Activated B cell treated with CpG ODN at 0.5 μM for 24 hours (primary cell): ENCODE results near the gene SPTBN4. TPM values are rescaled to one million over a fixed set of nuclear protein-coding genes. Genes with fewer than 3 reads are reported as not detected.
A peak's percentile ranks its signal among the peaks of the same experiment; 100 is the strongest.
"Not testable (repeated sequence)": the region's sequence is repeated elsewhere in the genome, so short reads cannot be mapped to it uniquely, and the experiment has no call there.

Experiments
- ATAC-seq: fragments of 200-7000 bp; cut with Tn5 transposase; one replicate; pipeline ENCODE4 v1.10.0; 2021; ENCODE audit warnings: low read depth, mild to moderate bottlenecking, moderate library complexity
- CTCF ChIA-PET: fragments of 350-600 bp; sonication (Branson Sonifier 250); formaldehyde crosslinking; loops from one replicate; lab custom pipeline; 2021; ENCODE audit warnings: antibody characterized with exemption; lab: Charles Lee
- POLR2A ChIA-PET: fragments of 350-600 bp; sonication (Branson Sonifier 250); formaldehyde crosslinking; loops from one replicate; lab custom pipeline; 2021; ENCODE audit warnings: antibody characterized with exemption; lab: Charles Lee
- DNase-seq: peaks from one replicate; pipeline ENCODE4 v3.0.0; 2022
- H3K27ac Mint-ChIP-seq: one replicate; pipeline ENCODE4 v1.8.0; 2020; ENCODE audit warnings: mixed read lengths
- H3K27me3 Mint-ChIP-seq: one replicate; pipeline ENCODE4 v1.8.0; 2021; ENCODE audit warnings: mixed read lengths
- H3K36me3 Mint-ChIP-seq: one replicate; pipeline ENCODE4 v1.8.0; 2021; ENCODE audit warnings: low read depth, mixed read lengths
- H3K4me1 Mint-ChIP-seq: one replicate; pipeline ENCODE4 v1.8.0; 2021; ENCODE audit warnings: mixed read lengths
- H3K4me3 Mint-ChIP-seq: one replicate; pipeline ENCODE4 v1.8.0; 2020; ENCODE audit warnings: mild to moderate bottlenecking, mixed read lengths
- H3K9me3 Mint-ChIP-seq: one replicate; pipeline ENCODE4 v1.8.0; 2020; ENCODE audit warnings: mixed read lengths
- intact Hi-C: fragments of 100-400 bp; cut with micrococcal nuclease; formaldehyde crosslinking; loops from one replicate; pipeline ENCODE4 v1.15.1; 2024
- total RNA-seq: library from RNA; stranded (reverse); gene quantifications from 2 replicates; pipeline ENCODE4 v1.2.3, GENCODE V29; 2022
- TF ChIP-seq, protein P1 (sequence below): fragments of 200-600 bp; IDR thresholded peaks from one replicate; pipeline ENCODE4 v1.8.0; 2022; ENCODE audit warnings: antibody characterized with exemption, mild to moderate bottlenecking

Gene SPTBN4
- total RNA-seq, 1 donor from 2014 or later, result 0.20 TPM

DNA sequence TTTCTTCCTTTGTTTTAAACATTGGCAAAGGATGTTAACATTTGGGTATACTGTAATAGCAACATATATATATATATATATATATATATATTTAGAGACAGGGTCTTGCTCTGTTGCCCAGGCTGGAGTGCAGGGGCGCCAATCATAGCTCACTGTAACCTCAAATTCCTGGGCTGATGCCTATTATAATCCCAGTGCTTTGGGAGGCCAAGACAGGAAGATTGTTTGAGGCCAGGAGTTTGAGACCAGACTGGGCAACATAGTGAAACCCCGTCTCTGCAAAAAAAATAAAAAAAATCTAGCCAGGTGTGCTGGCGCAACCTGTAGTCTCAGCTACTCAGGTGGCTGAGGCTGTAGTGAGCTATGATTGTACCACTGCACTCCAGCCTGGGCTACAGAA, 6.6 kb upstream of the SPTBN4 start:
- TF ChIP-seq, protein P1, sequence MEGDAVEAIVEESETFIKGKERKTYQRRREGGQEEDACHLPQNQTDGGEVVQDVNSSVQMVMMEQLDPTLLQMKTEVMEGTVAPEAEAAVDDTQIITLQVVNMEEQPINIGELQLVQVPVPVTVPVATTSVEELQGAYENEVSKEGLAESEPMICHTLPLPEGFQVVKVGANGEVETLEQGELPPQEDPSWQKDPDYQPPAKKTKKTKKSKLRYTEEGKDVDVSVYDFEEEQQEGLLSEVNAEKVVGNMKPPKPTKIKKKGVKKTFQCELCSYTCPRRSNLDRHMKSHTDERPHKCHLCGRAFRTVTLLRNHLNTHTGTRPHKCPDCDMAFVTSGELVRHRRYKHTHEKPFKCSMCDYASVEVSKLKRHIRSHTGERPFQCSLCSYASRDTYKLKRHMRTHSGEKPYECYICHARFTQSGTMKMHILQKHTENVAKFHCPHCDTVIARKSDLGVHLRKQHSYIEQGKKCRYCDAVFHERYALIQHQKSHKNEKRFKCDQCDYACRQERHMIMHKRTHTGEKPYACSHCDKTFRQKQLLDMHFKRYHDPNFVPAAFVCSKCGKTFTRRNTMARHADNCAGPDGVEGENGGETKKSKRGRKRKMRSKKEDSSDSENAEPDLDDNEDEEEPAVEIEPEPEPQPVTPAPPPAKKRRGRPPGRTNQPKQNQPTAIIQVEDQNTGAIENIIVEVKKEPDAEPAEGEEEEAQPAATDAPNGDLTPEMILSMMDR, result no peak
- intact Hi-C loops, result no loop called here
- CTCF ChIA-PET, result interaction anchor here (1.0 kb wide), 1 partner anchor 40 kb away, joined by 3 read pairs; no protein-coding TSS in a partner anchor
- DNase-seq, result no peak
- Mint-ChIP-seq H3K9me3 (no peaks in the 10 kb centered on the region), H3K27me3 (no peaks in the 10 kb centered on the region), H3K4me3 (no peak overlapping the region), H3K36me3 (peaks cover 2% of the 10 kb centered on the region), H3K4me1 (peaks cover 20% of the 10 kb centered on the region), H3K27ac (no peak overlapping the region)
- no peak for ATAC-seq
- POLR2A ChIA-PET, result no interaction called here

DNA sequence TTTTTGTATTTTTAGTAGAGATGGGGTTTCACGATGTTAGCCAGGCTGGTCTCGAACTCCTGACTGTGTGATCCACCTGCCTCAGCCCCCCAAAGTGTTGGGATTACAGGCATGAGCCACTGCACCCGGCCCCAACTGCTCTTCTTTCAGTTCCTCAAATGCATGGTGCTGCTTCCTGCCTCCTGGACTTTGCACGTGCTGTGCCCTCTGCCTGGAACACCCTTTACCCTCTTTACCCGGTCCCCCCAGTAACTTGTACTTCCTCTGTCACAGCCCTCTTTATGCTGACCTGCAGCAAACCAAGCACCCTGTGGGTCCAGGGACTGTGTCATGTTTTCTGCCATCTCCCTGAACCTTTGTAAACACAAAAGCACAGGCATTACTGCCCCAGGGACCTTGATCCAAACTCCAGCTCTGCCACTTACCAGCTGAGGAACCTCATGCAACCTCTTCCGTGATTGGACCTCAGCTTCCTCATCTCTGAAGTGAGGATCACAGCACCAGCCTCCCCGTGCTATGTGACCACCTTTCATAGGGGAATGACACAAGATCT, 5.1 kb upstream of the SPTBN4 start:
- H3K4me1 Mint-ChIP-seq, result peaks cover 36% of the 10 kb centered on the region
- ChIA-PET CTCF (interaction anchor here (1.0 kb wide), 1 partner anchor 19 kb away, joined by 3 read pairs; no protein-coding TSS in a partner anchor), POLR2A (interaction anchor here (0.7 to 5.0 kb wide), 3 partner anchors 18 to 41 kb away, joined by 4 to 42 read pairs (median 7); partner anchors contain the start of genes SERTAD1 and SERTAD3)
- peak overlapping the region; percentile 2 for H3K4me3 Mint-ChIP-seq
- TF ChIP-seq, protein P1, result no peak
- intact Hi-C loops, result no loop called here
- no peak for ATAC-seq
- peaks cover 2% of the 10 kb centered on the region for H3K36me3 Mint-ChIP-seq
- H3K27ac Mint-ChIP-seq, result peak overlapping the region; percentile 6
- H3K9me3 Mint-ChIP-seq, result no peaks in the 10 kb centered on the region
- peaks cover 7% of the 10 kb centered on the region for H3K27me3 Mint-ChIP-seq
- no peak for DNase-seq

DNA sequence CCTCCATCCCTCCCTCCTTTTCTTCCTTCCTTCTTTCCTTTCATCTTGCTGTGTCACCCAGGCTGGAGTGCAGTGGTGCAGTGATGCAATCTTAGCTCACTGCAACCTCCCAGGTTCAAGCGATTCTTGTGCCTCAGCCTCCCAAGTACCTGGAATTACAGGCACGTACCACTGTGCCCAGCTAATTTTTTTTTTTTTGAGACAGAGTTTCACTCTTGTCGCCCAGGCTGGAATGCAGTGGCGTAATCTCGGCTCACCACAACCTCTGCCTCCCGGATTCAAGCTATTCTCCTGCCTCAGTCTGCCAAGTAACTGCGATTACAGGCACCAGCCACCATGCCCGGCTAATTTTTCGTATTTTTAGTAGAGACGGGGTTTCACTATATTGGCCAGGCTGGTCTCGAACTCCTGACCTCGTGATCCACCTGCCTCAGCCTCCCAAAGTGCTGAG, 3.2 kb upstream of the SPTBN4 start:
- ATAC-seq, H3K27ac Mint-ChIP-seq, H3K9me3 Mint-ChIP-seq, H3K4me3 Mint-ChIP-seq, DNase-seq, H3K36me3 Mint-ChIP-seq: not testable (repeated sequence)
- ChIA-PET CTCF (interaction anchor here (0.7 to 2.6 kb wide), 7 partner anchors 10 to 171 kb away, joined by 3 to 17 read pairs (median 6); partner anchors contain the start of gene SERTAD3), POLR2A (interaction anchor here (0.7 to 5.0 kb wide), 8 partner anchors 10 to 1533 kb away, joined by 3 to 42 read pairs (median 3); partner anchors contain the start of genes MRPS12, SERTAD1 and SERTAD3)
- Mint-ChIP-seq H3K27me3 (peaks cover 13% of the 10 kb centered on the region), H3K4me1 (peaks cover 36% of the 10 kb centered on the region)
- intact Hi-C loops, result loop anchor here (2.0 kb wide), 2 partner anchors 65 to 115 kb away; partner anchors contain the start of genes C19orf47 and PLD3

DNA sequence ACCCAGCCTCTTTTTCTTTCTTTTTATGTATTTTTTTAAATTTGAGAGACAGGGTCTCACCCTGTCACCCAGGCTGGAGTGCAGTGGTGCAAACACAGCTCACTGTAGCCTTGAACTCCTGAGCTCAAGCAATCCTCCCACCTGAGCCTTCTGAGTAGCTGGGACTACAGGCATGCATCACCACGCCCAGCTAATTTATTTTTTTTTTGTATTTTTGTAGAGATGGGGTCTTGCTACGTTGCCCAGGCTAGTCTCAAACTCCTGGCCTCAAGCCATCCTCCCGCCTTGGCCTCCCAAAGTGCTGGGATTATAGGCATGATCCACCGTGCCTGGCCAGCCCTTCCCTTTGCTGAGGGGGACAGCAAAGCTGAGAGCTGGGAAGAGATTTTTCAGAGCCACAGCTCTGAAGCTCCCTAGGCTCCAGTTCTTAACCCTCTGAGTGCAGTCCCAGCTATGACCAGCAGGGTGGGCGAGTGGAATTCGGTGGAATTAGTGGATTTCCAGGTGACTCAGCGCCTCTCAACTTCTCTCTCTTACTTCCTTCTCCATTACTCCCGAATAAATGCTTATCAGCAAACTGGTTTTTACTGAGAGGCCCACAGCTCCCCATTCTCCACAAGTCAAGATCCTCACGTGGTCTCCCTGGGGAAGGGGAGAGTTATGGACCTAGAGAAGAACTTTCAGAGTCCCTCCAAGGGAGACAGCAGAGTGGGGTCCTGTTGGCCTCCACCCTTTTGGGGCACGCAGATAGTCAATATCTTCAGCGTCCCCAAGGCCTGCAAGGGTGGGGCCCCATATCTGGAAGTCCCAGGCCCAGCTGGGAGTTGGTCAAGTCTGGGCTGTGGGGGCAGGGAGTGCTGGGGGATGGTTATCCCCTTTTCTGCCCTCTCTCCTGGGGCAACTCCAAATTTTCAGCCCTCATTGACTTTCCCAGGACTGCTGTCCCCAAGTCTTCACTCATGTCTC, 2.5 kb upstream of the SPTBN4 start:
- H3K9me3 Mint-ChIP-seq, result no peaks in the 10 kb centered on the region
- CTCF ChIA-PET, result interaction anchor here (0.7 to 2.6 kb wide), 9 partner anchors 11 to 170 kb away, joined by 3 to 17 read pairs (median 5); partner anchors contain the start of genes SERTAD1 and SERTAD3
- no peaks in the 10 kb centered on the region for H3K36me3 Mint-ChIP-seq
- H3K4me1 Mint-ChIP-seq, result peaks cover 36% of the 10 kb centered on the region
- peak; percentile 51 for DNase-seq
- peaks cover 13% of the 10 kb centered on the region for H3K27me3 Mint-ChIP-seq
- TF ChIP-seq, protein P1, result no peak
- intact Hi-C loops, result loop anchor here (1.0 to 5.0 kb wide), 7 partner anchors 20 to 148 kb away; partner anchors contain the start of genes C19orf47, PLD3, SERTAD1 and SERTAD3
- H3K27ac Mint-ChIP-seq, result no peak overlapping the region
- no peak for ATAC-seq
- POLR2A ChIA-PET, result interaction anchor here (0.7 to 5.0 kb wide), 9 partner anchors 20 to 1533 kb away, joined by 3 to 42 read pairs (median 7); partner anchors contain the start of genes MRPS12, SERTAD1 and SERTAD3
- peak overlapping the region; percentile 81 for H3K4me3 Mint-ChIP-seq

DNA sequence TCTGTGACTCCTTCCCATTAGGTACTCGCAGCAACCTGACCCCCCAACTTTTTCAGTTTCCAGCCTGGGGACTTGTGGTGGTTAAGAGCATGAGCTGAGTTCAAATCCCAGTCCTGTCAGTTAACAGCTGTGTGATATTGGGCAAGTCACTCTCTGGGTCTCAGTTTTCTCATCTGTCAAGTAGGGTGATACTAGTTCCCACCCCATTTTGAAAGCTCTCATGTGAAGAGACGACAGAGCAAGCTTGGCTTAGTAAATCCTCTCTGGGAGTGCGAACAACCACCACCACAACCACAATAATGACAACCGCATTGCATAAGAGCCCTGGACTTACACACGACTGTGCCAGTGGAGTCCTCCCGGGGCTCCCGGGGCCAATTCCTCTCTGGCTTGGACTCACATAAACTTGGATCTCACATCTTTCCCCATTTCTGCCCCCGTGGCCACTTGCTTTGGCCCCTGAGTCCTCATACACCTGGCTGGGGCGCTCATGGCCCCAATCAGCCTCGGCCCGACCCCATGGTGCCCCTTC, 1.7 kb upstream of the SPTBN4 start:
- peak overlapping the region; percentile 56 for H3K27ac Mint-ChIP-seq
- peak overlapping the region; percentile 81 for H3K4me3 Mint-ChIP-seq
- DNase-seq (no peak), ATAC-seq (no peak)
- POLR2A ChIA-PET, result interaction anchor here (0.7 to 5.0 kb wide), 12 partner anchors 21 to 181 kb away, joined by 3 to 42 read pairs (median 6); partner anchors contain the start of genes AKT2, C19orf47, PLD3 and SERTAD1
- no peaks in the 10 kb centered on the region for H3K9me3 Mint-ChIP-seq
- peaks cover 13% of the 10 kb centered on the region for H3K27me3 Mint-ChIP-seq
- TF ChIP-seq, protein P1, result no peak
- intact Hi-C loops, result loop anchor here (1.0 to 5.0 kb wide), 7 partner anchors 21 to 147 kb away; partner anchors contain the start of genes C19orf47, PLD3, SERTAD1 and SERTAD3
- H3K4me1 Mint-ChIP-seq, result peaks cover 36% of the 10 kb centered on the region
- H3K36me3 Mint-ChIP-seq, result no peaks in the 10 kb centered on the region
- CTCF ChIA-PET, result interaction anchor here (0.7 to 2.6 kb wide), 11 partner anchors 11 to 170 kb away, joined by 3 to 17 read pairs (median 4); partner anchors contain the start of genes SERTAD1 and SERTAD3
